ENCODE results near the gene RHEB. TPM values are rescaled to one million over a fixed set of nuclear protein-coding genes. Genes with fewer than 3 reads are reported as not detected.

Gene RHEB
- total and polyA plus RNA-seq, 2 experiments from 2014 or later: 101 to 239 TPM

DNA sequence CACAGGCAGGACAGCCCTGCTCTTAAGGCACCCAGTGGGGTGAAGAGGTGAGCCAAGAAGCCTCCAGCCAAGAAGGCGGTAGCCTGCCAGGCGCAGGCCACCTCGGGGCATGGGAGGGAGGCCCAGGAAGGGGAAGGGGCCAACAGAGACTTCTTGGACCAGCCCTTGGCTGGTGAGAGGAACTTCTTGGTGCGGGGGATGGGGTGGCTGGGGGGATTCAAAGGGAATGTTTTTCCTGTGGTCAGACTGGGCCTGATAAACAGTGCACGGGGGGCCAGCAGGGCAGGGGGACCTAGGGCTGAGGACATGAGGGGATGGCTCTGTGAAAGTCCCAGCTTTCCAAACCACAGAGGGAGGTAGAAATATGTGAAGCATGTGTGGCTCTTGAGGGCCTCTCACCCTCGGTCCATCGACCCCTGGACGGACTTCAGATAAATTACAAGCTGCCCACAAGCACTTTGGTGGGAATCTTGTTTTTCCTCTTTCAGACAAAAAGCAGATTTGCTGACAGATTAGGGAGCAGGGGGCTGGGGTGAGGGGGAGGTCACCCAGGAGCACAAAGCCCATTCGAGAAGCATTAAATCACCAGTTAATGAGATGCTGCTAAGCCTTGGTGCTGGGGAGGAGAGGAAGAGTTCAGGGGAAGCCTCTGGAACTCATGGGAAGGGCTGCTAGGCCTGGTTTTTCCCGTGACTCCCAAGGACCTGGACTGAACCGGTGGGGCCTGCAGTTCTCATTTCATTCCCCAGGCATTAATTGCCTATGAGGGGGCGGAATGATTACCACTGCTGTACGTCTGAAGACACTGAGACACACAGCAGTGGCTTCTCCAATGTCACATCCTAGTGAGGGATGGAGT lies 91.1 kb downstream of the RHEB start:
- Histone ChIP-seq H2AFZ (no peak overlapping the region), H3K4me3 (no peak overlapping the region)

More for the DNA sequence above, 91.1 kb downstream of the RHEB start:
- ATAC-seq (peak; percentile 38), DNase-seq (ENCODE audit: low spot score) (no peak)
- H3K4me1 ChIP-seq (ENCODE audit: insufficient read depth): peaks cover 25% of the 10 kb centered on the region
- H3K36me3 ChIP-seq (ENCODE audit: insufficient read depth): no peaks in the 10 kb centered on the region; the same call in 1 of the 2 replicates
- H3K27me3 Mint-ChIP-seq (ENCODE audit: insufficient read depth, low read depth, poor library complexity): peaks cover 7% of the 10 kb centered on the region
- H3K27ac ChIP-seq (ENCODE audit: low read depth): no peak overlapping the region
- TF ChIP-seq, protein P1, sequence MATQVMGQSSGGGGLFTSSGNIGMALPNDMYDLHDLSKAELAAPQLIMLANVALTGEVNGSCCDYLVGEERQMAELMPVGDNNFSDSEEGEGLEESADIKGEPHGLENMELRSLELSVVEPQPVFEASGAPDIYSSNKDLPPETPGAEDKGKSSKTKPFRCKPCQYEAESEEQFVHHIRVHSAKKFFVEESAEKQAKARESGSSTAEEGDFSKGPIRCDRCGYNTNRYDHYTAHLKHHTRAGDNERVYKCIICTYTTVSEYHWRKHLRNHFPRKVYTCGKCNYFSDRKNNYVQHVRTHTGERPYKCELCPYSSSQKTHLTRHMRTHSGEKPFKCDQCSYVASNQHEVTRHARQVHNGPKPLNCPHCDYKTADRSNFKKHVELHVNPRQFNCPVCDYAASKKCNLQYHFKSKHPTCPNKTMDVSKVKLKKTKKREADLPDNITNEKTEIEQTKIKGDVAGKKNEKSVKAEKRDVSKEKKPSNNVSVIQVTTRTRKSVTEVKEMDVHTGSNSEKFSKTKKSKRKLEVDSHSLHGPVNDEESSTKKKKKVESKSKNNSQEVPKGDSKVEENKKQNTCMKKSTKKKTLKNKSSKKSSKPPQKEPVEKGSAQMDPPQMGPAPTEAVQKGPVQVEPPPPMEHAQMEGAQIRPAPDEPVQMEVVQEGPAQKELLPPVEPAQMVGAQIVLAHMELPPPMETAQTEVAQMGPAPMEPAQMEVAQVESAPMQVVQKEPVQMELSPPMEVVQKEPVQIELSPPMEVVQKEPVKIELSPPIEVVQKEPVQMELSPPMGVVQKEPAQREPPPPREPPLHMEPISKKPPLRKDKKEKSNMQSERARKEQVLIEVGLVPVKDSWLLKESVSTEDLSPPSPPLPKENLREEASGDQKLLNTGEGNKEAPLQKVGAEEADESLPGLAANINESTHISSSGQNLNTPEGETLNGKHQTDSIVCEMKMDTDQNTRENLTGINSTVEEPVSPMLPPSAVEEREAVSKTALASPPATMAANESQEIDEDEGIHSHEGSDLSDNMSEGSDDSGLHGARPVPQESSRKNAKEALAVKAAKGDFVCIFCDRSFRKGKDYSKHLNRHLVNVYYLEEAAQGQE (IDR thresholded peaks at IDR 0.05; ENCODE audit: unreplicated experiment): no peak
- TF ChIP-seq JUNB (IDR thresholded peaks at IDR 0.05; ENCODE audit: unreplicated experiment) (no peak), POLR2AphosphoS5 (IDR thresholded peaks at IDR 0.05; ENCODE audit: low read depth) (no peak), EZH2 (IDR thresholded peaks at IDR 0.05; ENCODE audit: low read depth, unreplicated experiment) (no peak), EZH2phosphoT487 (IDR thresholded peaks at IDR 0.05; ENCODE audit: unreplicated experiment) (no peak), ZNF331 (CRISPR knock-in tag; IDR thresholded peaks at IDR 0.05; ENCODE audit: low read depth) (no peak), NANOG (IDR thresholded peaks at IDR 0.05; ENCODE audit: borderline replicate concordance) (no peak), STAT1 (IDR thresholded peaks at IDR 0.05; ENCODE audit: unreplicated experiment) (no peak), CREB1 (CRISPR knock-in tag; IDR thresholded peaks at IDR 0.05; ENCODE audit: low read depth) (no peak)
- TF ChIP-seq, protein P2, sequence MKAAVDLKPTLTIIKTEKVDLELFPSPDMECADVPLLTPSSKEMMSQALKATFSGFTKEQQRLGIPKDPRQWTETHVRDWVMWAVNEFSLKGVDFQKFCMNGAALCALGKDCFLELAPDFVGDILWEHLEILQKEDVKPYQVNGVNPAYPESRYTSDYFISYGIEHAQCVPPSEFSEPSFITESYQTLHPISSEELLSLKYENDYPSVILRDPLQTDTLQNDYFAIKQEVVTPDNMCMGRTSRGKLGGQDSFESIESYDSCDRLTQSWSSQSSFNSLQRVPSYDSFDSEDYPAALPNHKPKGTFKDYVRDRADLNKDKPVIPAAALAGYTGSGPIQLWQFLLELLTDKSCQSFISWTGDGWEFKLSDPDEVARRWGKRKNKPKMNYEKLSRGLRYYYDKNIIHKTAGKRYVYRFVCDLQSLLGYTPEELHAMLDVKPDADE (IDR thresholded peaks at IDR 0.05): no peak
- TF ChIP-seq, protein P3, sequence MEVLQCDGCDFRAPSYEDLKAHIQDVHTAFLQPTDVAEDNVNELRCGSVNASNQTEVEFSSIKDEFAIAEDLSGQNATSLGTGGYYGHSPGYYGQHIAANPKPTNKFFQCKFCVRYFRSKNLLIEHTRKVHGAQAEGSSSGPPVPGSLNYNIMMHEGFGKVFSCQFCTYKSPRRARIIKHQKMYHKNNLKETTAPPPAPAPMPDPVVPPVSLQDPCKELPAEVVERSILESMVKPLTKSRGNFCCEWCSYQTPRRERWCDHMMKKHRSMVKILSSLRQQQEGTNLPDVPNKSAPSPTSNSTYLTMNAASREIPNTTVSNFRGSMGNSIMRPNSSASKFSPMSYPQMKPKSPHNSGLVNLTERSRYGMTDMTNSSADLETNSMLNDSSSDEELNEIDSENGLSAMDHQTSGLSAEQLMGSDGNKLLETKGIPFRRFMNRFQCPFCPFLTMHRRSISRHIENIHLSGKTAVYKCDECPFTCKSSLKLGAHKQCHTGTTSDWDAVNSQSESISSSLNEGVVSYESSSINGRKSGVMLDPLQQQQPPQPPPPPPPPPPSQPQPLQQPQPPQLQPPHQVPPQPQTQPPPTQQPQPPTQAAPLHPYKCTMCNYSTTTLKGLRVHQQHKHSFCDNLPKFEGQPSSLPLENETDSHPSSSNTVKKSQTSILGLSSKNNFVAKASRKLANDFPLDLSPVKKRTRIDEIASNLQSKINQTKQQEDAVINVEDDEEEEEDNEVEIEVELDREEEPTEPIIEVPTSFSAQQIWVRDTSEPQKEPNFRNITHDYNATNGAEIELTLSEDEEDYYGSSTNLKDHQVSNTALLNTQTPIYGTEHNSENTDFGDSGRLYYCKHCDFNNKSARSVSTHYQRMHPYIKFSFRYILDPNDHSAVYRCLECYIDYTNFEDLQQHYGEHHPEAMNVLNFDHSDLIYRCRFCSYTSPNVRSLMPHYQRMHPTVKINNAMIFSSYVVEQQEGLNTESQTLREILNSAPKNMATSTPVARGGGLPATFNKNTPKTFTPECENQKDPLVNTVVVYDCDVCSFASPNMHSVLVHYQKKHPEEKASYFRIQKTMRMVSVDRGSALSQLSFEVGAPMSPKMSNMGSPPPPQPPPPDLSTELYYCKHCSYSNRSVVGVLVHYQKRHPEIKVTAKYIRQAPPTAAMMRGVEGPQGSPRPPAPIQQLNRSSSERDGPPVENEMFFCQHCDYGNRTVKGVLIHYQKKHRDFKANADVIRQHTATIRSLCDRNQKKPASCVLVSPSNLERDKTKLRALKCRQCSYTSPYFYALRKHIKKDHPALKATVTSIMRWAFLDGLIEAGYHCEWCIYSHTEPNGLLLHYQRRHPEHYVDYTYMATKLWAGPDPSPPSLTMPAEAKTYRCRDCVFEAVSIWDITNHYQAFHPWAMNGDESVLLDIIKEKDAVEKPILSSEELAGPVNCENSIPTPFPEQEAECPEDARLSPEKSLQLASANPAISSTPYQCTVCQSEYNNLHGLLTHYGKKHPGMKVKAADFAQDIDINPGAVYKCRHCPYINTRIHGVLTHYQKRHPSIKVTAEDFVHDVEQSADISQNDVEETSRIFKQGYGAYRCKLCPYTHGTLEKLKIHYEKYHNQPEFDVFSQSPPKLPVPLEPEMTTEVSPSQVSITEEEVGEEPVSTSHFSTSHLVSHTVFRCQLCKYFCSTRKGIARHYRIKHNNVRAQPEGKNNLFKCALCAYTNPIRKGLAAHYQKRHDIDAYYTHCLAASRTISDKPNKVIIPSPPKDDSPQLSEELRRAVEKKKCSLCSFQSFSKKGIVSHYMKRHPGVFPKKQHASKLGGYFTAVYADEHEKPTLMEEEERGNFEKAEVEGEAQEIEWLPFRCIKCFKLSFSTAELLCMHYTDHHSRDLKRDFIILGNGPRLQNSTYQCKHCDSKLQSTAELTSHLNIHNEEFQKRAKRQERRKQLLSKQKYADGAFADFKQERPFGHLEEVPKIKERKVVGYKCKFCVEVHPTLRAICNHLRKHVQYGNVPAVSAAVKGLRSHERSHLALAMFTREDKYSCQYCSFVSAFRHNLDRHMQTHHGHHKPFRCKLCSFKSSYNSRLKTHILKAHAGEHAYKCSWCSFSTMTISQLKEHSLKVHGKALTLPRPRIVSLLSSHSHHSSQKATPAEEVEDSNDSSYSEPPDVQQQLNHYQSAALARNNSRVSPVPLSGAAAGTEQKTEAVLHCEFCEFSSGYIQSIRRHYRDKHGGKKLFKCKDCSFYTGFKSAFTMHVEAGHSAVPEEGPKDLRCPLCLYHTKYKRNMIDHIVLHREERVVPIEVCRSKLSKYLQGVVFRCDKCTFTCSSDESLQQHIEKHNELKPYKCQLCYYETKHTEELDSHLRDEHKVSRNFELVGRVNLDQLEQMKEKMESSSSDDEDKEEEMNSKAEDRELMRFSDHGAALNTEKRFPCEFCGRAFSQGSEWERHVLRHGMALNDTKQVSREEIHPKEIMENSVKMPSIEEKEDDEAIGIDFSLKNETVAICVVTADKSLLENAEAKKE (CRISPR knock-in tag; IDR thresholded peaks at IDR 0.05): no peak
- TF ChIP-seq, protein P4, sequence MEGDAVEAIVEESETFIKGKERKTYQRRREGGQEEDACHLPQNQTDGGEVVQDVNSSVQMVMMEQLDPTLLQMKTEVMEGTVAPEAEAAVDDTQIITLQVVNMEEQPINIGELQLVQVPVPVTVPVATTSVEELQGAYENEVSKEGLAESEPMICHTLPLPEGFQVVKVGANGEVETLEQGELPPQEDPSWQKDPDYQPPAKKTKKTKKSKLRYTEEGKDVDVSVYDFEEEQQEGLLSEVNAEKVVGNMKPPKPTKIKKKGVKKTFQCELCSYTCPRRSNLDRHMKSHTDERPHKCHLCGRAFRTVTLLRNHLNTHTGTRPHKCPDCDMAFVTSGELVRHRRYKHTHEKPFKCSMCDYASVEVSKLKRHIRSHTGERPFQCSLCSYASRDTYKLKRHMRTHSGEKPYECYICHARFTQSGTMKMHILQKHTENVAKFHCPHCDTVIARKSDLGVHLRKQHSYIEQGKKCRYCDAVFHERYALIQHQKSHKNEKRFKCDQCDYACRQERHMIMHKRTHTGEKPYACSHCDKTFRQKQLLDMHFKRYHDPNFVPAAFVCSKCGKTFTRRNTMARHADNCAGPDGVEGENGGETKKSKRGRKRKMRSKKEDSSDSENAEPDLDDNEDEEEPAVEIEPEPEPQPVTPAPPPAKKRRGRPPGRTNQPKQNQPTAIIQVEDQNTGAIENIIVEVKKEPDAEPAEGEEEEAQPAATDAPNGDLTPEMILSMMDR (conservative IDR thresholded peaks at IDR 0.05; ENCODE audit: low read depth in 2 of 2): no peak
- no peaks in the 10 kb centered on the region for H3K27me3 ChIP-seq (ENCODE audit: insufficient read depth)
- no peak overlapping the region for H3K4me2 ChIP-seq
- no peak overlapping the region for H3K27ac Mint-ChIP-seq
- H3K4me1 Mint-ChIP-seq: peaks cover 28% of the 10 kb centered on the region
- H3F3A ChIP-seq (replicated peaks; ENCODE audit: low read depth): no peaks in the 10 kb centered on the region
- H4K20me1 ChIP-seq (replicated peaks; ENCODE audit: insufficient read depth): no peaks in the 10 kb centered on the region
- H3K9me3 Mint-ChIP-seq: no peaks in the 10 kb centered on the region
- no peaks in the 10 kb centered on the region for H3K79me2 ChIP-seq (replicated peaks; ENCODE audit: insufficient read depth)
- H3K9me2 ChIP-seq (ENCODE audit: insufficient read depth): no peaks in the 10 kb centered on the region
- no peaks in the 10 kb centered on the region for H3K36me3 Mint-ChIP-seq (ENCODE audit: low read depth)
- H3K4me3 Mint-ChIP-seq: no peak overlapping the region; the same call in 2 of the 3 replicates

All from GM23338 (cell line).